SK-N-MC (cell line): Measurements from ENCODE around the gene KXD1.

Source experiments
- EZH2 ChIP-seq: fragments of 200-600 bp; sonication (generic); IDR thresholded peaks from one replicate; pipeline ENCODE4 v1.6.1; 2017; ENCODE audit warnings: antibody characterized with exemption
- FOXP2 ChIP-seq: optimal IDR thresholded peaks from 2 replicates; pipeline ENCODE3; 2011; ENCODE audit warnings: mild to moderate bottlenecking, moderate library complexity; ENCODE audit not compliant: insufficient read depth; ENCODE audit errors: extremely low read length, control extremely low read depth
- POLR2AphosphoS5 ChIP-seq: IDR thresholded peaks from 2 replicates; pipeline ENCODE4 v1.6.1; 2012; ENCODE audit warnings: mild to moderate bottlenecking, low read depth, low read length, borderline replicate concordance

- TF ChIP-seq POLR2AphosphoS5 (peak; percentile 9; the same call in 1 of the 2 replicates), EZH2 (no peak), FOXP2 (no peak)
Observed at GRCh38 chr19:18591735-18592385, 34.2 kb downstream of the KXD1 start.
